HepG2 (cell line): ENCODE measurements around the gene HACE1. TPM values are rescaled to one million over a fixed set of nuclear protein-coding genes. Genes with fewer than 3 reads are reported as not detected.

Source experiments
- ADNP ChIP-seq: sonication (generic); formaldehyde crosslinking; IDR thresholded peaks from 2 replicates; pipeline ENCODE4 v1.4.0; 2020; ENCODE audit warnings: missing genetic modification reagents
- GABPB1 ChIP-seq: IDR thresholded peaks from 2 replicates; pipeline ENCODE4 v1.6.1; 2016; ENCODE audit warnings: mild to moderate bottlenecking, missing genetic modification reagents, moderate library complexity, missing compliant biosample characterization
- MAZ ChIP-seq, 2 experiments: sonication (generic) in 1 of 2; formaldehyde crosslinking in 1 of 2; IDR thresholded peaks; 2 replicates each; pipeline versions ENCODE4 v1.5.0 to v1.6.1; 2012 to 2020; ENCODE audit warnings: low read depth in 2 of 2, mild to moderate bottlenecking in 2 of 2, borderline replicate concordance in 1 of 2, improper control_type of control experiment in 1 of 2, low read length in 1 of 2, missing genetic modification reagents in 1 of 2, moderate library complexity in 1 of 2
- NRL ChIP-seq: sonication (generic); formaldehyde crosslinking; IDR thresholded peaks from 2 replicates; pipeline ENCODE4 v1.5.0; 2020; ENCODE audit warnings: missing genetic modification reagents, mild to moderate bottlenecking, moderate library complexity, borderline replicate concordance
- PLRG1 ChIP-seq: fragments of 450-650 bp; conservative IDR thresholded peaks from 2 replicates; pipeline ENCODE4 v1.6.1; 2016
- RFX3 ChIP-seq: IDR thresholded peaks from 2 replicates; pipeline ENCODE4 v1.6.1; 2016; ENCODE audit warnings: missing biosample characterization, missing genetic modification reagents
- SETDB1 ChIP-seq: sonication (generic); formaldehyde crosslinking; IDR thresholded peaks from 2 replicates; pipeline ENCODE4 v1.5.1; 2020; ENCODE audit warnings: missing genetic modification reagents, mild to moderate bottlenecking, borderline replicate concordance
- SP4 ChIP-seq: sonication (generic); formaldehyde crosslinking; IDR thresholded peaks from 2 replicates; pipeline ENCODE4 v1.8.1; 2023; ENCODE audit warnings: mild to moderate bottlenecking, missing genetic modification reagents
- ZNF331 ChIP-seq: sonication (generic); formaldehyde crosslinking; IDR thresholded peaks from 2 replicates; pipeline ENCODE4 v1.4.0; 2020; ENCODE audit warnings: missing genetic modification reagents
- ZNF431 ChIP-seq: sonication (generic); formaldehyde crosslinking; IDR thresholded peaks from 2 replicates; pipeline ENCODE4 v1.9.0; 2022; ENCODE audit warnings: missing genetic modification reagents, low read depth, mild to moderate bottlenecking, borderline replicate concordance
- ZNF550 ChIP-seq: sonication (generic); formaldehyde crosslinking; IDR thresholded peaks from 2 replicates; pipeline ENCODE4 v1.4.0; 2020; ENCODE audit warnings: mild to moderate bottlenecking, missing genetic modification reagents, borderline replicate concordance
- ZZZ3 ChIP-seq: sonication (generic); formaldehyde crosslinking; IDR thresholded peaks from 2 replicates; pipeline ENCODE4 v1.4.0; 2020; ENCODE audit warnings: missing genetic modification reagents, mild to moderate bottlenecking, borderline replicate concordance
- polyA plus RNA-seq, 8 experiments: library from polyadenylated mRNA; depleted of rRNA in 3 of 8; stranded (reverse) in 7 of 8; unstranded in 1 of 8; fragments of >200 nt; fragmentation: Illumina TruSeq in 4 of 8; extraction: Trizol in 4 of 8; gene quantifications; 2 replicates each; pipeline versions ENCODE4 v1.2.1 to v1.2.3, GENCODE V29; 2011 to 2016; ENCODE audit warnings: low read depth in 4 of 8, missing spikeins in 1 of 8, mixed read lengths in 1 of 8; ENCODE audit not compliant: insufficient read depth in 1 of 8
- total RNA-seq, 5 experiments: library from RNA; depleted of rRNA; stranded (reverse); fragments of >200 nt; fragmentation: Illumina TruSeq; extraction: Trizol; gene quantifications; 2 replicates each; pipeline ENCODE4 v1.2.3, GENCODE V29; 2016; ENCODE audit warnings: low read depth in 1 of 5
- TF ChIP-seq, protein P1 (sequence below): sonication (generic); formaldehyde crosslinking; IDR thresholded peaks from 2 replicates; pipeline ENCODE4 v1.8.0; 2022; ENCODE audit warnings: mild to moderate bottlenecking, missing genetic modification reagents
- TF ChIP-seq, protein P2 (sequence below): sonication (generic); formaldehyde crosslinking; IDR thresholded peaks from 2 replicates; pipeline ENCODE4 v1.4.0; 2020; ENCODE audit warnings: mild to moderate bottlenecking, low read depth, missing genetic modification reagents
- TF ChIP-seq, protein P3 (sequence below): sonication (generic); formaldehyde crosslinking; IDR thresholded peaks from 2 replicates; pipeline ENCODE4 v1.4.0; 2020; ENCODE audit warnings: missing genetic modification reagents, low read depth, mild to moderate bottlenecking, borderline replicate concordance
- TF ChIP-seq, protein P4 (sequence below): sonication (generic); formaldehyde crosslinking; IDR thresholded peaks from 2 replicates; pipeline ENCODE4 v1.4.0; 2020; ENCODE audit warnings: mild to moderate bottlenecking, missing genetic modification reagents
- TF ChIP-seq, protein P5 (sequence below): sonication (generic); formaldehyde crosslinking; IDR thresholded peaks from 2 replicates; pipeline ENCODE4 v1.4.0; 2020; ENCODE audit warnings: missing genetic modification reagents

Gene HACE1
- total and polyA plus RNA-seq, 2 of the 13 experiments (the other 11 are each of a cell fraction or from before 2014, with no cell fraction given) = 8.9 to 11.4 TPM

DNA sequence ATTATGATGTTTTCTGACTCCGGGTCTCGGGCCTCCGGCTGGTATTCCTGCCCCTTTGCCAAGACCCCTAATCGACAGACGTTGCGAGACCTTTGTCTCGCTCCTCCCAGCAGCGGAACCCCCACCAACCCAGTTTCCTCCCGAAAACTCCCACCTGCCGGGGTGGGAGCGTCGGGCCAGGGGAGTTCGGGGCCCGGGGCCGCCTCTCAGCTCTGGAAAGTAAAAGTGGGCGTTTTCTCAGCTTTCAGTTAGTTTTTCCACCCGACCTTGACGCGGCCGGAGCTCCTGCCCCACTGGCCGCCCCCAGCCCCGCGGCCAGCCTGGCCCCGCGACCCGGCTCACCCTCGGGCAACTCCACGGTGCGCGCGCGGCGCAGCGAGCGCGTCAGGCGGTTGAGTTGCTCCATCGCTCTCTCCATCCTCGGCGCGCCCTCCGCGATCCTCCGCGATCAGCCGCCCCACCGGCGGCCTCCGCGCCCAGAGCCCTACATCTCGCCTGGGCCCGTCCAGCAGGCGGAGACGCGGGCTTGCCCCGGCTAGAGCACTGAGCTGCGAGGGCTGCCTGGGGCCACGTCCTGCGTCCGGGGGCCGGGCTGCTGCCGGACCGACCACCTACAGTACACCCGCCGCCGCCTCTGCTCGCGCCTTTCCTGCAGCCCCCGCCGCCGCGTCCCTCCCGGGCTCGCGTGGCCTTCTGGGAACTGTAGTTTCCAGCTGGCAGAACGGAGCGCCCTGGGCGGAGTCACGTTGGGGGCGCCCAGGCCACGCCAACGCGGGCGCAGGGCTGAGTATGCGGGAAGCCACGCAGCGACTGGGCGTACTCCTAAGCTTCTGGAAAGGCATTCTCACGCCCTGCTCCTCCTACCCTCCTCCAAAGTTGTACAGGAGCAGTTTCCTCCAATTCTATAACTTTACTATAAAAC, at the start of gene HACE1 (continued):
- TF ChIP-seq, protein P1, sequence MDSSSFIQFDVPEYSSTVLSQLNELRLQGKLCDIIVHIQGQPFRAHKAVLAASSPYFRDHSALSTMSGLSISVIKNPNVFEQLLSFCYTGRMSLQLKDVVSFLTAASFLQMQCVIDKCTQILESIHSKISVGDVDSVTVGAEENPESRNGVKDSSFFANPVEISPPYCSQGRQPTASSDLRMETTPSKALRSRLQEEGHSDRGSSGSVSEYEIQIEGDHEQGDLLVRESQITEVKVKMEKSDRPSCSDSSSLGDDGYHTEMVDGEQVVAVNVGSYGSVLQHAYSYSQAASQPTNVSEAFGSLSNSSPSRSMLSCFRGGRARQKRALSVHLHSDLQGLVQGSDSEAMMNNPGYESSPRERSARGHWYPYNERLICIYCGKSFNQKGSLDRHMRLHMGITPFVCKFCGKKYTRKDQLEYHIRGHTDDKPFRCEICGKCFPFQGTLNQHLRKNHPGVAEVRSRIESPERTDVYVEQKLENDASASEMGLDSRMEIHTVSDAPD (CRISPR knock-in tag) = no peak
- TF ChIP-seq ZNF331 (CRISPR knock-in tag) (peak; percentile 88; the same call in 1 of the 2 replicates), SP4 (CRISPR knock-in tag) (peak; percentile 83; the same call in 1 of the 2 replicates), ZZZ3 (CRISPR knock-in tag) (no peak), SETDB1 (CRISPR knock-in tag) (no peak), MAZ (IDR thresholded peaks at IDR 0.05; ENCODE audit: borderline replicate concordance, low read depth, low read length) (peak; percentile 95), MAZ (CRISPR knock-in tag; IDR thresholded peaks at IDR 0.05; ENCODE audit: low read depth) (peak; percentile 95), ADNP (no peak), RFX3 (no peak), NRL (CRISPR knock-in tag) (peak; percentile 95), ZNF550 (CRISPR knock-in tag) (no peak; the same call in 1 of the 2 replicates), GABPB1 (CRISPR knock-in tag) (peak; percentile 92), ZNF431 (no peak), PLRG1 (no peak)
- TF ChIP-seq, protein P2, sequence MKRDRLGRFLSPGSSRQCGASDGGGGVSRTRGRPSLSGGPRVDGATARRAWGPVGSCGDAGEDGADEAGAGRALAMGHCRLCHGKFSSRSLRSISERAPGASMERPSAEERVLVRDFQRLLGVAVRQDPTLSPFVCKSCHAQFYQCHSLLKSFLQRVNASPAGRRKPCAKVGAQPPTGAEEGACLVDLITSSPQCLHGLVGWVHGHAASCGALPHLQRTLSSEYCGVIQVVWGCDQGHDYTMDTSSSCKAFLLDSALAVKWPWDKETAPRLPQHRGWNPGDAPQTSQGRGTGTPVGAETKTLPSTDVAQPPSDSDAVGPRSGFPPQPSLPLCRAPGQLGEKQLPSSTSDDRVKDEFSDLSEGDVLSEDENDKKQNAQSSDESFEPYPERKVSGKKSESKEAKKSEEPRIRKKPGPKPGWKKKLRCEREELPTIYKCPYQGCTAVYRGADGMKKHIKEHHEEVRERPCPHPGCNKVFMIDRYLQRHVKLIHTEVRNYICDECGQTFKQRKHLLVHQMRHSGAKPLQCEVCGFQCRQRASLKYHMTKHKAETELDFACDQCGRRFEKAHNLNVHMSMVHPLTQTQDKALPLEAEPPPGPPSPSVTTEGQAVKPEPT = peak; percentile 23; the same call in 1 of the 2 replicates
- TF ChIP-seq, protein P3, sequence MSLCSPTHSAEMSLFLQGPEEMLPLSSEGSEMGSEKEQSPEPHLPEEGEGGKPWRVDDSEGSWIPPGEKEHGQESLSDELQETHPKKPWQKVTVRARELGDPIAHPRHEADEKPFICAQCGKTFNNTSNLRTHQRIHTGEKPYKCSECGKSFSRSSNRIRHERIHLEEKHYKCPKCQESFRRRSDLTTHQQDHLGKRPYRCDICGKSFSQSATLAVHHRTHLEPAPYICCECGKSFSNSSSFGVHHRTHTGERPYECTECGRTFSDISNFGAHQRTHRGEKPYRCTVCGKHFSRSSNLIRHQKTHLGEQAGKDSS (CRISPR knock-in tag) = peak; percentile 94
- TF ChIP-seq, protein P4, sequence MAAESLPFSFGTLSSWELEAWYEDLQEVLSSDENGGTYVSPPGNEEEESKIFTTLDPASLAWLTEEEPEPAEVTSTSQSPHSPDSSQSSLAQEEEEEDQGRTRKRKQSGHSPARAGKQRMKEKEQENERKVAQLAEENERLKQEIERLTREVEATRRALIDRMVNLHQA (CRISPR knock-in tag) = no peak
- TF ChIP-seq, protein P5, sequence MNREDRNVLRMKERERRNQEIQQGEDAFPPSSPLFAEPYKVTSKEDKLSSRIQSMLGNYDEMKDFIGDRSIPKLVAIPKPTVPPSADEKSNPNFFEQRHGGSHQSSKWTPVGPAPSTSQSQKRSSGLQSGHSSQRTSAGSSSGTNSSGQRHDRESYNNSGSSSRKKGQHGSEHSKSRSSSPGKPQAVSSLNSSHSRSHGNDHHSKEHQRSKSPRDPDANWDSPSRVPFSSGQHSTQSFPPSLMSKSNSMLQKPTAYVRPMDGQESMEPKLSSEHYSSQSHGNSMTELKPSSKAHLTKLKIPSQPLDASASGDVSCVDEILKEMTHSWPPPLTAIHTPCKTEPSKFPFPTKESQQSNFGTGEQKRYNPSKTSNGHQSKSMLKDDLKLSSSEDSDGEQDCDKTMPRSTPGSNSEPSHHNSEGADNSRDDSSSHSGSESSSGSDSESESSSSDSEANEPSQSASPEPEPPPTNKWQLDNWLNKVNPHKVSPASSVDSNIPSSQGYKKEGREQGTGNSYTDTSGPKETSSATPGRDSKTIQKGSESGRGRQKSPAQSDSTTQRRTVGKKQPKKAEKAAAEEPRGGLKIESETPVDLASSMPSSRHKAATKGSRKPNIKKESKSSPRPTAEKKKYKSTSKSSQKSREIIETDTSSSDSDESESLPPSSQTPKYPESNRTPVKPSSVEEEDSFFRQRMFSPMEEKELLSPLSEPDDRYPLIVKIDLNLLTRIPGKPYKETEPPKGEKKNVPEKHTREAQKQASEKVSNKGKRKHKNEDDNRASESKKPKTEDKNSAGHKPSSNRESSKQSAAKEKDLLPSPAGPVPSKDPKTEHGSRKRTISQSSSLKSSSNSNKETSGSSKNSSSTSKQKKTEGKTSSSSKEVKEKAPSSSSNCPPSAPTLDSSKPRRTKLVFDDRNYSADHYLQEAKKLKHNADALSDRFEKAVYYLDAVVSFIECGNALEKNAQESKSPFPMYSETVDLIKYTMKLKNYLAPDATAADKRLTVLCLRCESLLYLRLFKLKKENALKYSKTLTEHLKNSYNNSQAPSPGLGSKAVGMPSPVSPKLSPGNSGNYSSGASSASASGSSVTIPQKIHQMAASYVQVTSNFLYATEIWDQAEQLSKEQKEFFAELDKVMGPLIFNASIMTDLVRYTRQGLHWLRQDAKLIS (CRISPR knock-in tag) = no peak
